Fibroblast of peridontal ligament (primary cell): ENCODE results near the gene ATP2A3.

Experiments
- DNase-seq: peaks from one replicate; pipeline ENCODE4 v3.0.0-alpha.2; 2010; ENCODE audit errors: extremely low read depth

ATP2A3 gene

DNA sequence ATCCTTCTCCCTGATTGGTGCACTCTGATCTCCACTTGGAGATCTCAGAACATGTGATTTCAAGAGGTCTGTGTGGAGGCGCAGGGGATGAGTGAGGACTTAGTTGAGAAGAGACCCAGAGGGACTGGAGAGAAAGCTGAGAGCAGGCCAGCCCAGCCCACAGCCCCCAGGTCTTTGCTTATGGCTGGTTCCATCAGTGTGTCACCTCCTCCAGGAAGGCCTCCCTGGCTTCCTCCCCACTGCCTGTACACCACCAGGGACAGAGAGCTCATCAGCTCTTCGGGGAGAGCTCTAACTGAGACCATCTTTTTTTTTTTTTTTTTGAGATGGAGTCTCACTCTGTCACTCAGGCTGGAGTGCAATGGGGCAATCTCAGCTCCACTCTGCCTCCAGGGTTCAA, 51.4 kb downstream of the ATP2A3 start:
- no peak for DNase-seq

- no peak for DNase-seq
Measured at GRCh38 chr17:3911271-3912053, 52.8 kb downstream of the ATP2A3 start.

GRCh38 chr17:3910420-3911270, 53.6 kb downstream of the ATP2A3 start:
- DNase-seq: no peak

GRCh38 chr17:3909257-3909656, 55.0 kb downstream of the ATP2A3 start:
- DNase-seq: no peak

GRCh38 chr17:3907483-3908216, 56.6 kb downstream of the ATP2A3 start:
- DNase-seq: no peak

- DNase-seq: no peak
Measured at GRCh38 chr17:3906881-3907280, 57.4 kb downstream of the ATP2A3 start.

- no peak for DNase-seq
Measured at GRCh38 chr17:3905017-3905520, 59.2 kb downstream of the ATP2A3 start.

DNA sequence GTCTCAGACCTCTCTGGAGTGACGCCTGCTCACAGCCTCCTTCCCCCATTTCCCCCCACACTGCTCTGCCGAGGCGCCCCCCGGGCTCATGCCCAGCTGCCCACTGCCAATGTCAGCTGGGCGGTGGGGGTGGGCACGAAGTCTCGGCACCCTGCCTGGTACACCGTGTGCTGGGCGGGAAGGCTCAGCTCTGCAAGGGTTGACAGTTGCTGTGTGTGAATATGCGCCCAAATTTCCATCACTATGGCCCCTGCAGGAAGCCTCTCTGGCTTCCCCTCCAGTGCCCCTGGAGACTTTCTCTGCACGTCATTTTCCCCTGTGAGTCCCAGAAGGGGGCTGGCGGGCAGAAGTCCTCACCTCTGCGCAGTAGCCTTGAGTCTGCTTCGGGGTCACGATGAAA, 59.7 kb downstream of the ATP2A3 start:
- no peak for DNase-seq

GRCh38 chr17:3903881-3904290, 60.4 kb downstream of the ATP2A3 start:
- no peak for DNase-seq

DNA sequence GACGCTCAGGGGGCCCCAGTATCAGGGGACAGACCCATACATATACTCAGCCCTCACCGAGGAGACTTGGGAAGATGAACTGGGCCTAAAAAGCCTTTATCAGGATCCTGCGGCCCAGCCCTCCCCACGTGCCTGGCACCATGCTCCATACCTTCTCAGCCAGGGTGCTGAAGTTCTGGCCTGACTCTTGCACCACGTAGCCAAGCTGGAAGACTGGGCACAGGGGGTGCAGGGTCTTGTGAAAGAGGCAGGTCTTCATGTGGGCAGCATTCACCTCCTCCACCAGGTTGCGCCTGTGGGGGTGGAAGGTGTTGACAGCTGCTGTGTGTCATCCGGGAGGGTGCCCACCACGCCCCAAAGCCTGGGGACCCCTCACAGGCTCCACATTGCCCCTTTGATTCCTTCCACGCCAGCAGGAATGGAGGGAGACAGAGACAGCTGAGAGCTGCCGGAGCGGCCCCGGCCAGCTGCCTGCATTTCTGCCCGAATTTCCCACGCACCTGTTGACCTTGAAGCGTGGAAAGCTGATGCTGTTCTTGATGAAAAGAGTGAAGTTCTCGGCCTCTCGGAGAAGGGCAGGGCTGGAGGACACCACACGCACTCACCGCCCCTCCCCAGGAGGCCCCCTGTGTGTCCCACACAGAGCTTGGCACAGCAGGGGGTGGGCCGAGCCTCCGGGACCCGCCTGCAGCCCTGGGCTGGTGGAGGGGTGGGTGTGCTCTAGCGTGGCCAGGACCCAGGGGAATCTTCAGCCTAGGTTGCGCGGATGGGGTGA, 61.0 kb downstream of the ATP2A3 start:
- no peak for DNase-seq

DNA sequence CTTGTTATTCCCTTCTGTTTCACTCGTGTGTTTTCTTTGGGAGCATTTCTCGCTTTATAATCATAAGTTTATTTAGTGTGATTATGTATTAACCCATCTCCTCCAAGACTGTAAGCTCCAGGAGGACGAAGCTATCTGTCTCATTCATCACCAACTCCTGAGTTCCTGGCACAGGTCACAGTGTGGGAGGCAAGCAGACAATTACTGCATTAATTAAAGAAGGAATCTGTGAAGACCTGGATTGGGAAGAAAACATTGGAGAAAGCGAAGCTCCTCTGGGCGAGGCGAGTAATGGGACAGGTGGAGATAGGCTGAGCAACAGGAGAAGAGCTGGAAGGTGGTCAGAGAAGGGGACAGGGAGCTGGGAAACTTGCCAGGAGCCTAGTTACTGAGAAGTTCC, 63.6 kb downstream of the ATP2A3 start:
- DNase-seq: no peak

DNA sequence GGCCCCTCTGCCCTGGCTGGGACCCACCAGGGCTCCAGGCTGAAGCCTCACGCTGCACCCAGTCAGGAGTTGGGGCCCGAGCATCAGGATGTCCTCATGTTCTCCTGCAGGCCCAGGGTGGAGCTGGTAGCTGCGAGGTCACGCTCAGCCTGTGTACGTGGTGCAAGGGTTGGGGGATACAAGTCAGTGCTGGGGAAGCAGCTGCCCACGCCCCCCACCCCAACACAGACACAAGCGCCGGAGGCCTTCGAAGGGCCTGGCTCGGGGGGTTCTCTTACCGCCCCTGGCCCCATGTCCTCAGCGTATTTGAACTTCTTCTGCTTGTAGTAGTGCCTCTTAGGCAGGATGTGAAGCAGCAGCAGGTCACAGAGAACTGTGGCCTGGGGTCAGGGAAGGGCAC, 66.5 kb downstream of the ATP2A3 start:
- DNase-seq: no peak

GRCh38 chr17:3896968-3897235, 67.3 kb downstream of the ATP2A3 start:
- DNase-seq: no peak

DNA sequence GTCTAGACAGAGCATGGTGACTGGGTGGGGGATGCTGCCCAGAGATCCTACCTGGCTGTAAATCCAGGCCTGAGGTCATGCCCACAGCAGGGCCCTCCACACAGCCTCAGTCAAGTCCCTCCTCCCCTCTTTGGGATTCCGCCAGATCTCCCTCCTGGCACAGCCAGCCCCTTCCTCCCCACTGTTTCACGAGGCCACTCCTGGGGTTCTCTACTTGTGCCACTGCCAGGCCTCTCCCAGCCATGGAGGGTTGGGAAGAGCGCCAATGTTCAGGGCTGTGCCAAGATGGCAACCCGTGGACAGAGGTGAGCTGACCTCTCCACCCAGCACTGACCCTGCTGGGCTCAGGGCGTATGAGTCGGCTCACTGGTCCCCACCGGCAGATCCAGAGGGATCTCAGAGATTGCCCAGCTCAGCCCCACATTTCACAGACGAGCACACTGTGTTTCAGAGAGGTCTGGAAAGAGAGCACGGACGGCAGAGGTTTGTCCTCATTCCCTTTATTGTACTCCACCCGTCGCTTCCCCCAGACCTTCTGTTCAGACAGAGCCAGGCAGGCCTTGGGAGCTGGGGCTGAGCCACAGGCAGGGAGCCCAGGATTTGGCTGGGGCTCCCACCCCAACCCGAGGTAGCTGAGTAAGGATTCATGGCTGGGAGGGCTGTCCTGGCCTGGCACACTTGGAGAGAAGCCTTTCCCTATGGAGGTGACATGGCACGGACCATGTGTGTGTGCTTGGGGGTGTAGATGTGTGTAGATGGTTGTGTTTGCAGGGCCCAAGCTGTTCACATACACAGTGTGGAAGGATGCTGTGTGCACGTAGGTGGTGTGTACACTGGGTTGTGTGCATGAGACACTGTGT, 67.9 kb downstream of the ATP2A3 start:
- DNase-seq: no peak

GRCh38 chr17:3895354-3895753, 68.9 kb downstream of the ATP2A3 start:
- no peak for DNase-seq

- DNase-seq: peak; percentile 26
Measured at GRCh38 chr17:3894911-3895343, 69.3 kb downstream of the ATP2A3 start.

DNA sequence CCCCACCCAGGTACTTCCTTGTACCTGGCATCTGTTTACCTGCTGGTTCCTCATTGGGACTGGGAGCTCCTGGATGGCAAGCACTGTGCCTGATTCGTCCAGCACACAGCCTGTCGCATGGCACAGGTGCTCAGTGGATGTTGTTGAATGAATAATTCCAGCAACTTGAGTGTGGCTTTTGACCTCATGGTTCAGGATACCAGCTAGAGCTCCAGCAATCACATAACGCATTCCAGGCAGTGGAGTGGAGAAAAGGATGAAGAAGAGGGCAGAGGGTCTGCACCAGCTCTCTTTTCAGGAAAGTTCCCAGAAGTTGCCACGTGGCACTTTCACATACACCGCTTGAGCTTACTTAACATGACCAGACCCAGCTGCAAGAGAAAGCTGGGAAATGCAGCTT, 70.0 kb downstream of the ATP2A3 start:
- no peak for DNase-seq

- no peak for DNase-seq
Measured at GRCh38 chr17:3893720-3894116, 70.5 kb downstream of the ATP2A3 start.

DNA sequence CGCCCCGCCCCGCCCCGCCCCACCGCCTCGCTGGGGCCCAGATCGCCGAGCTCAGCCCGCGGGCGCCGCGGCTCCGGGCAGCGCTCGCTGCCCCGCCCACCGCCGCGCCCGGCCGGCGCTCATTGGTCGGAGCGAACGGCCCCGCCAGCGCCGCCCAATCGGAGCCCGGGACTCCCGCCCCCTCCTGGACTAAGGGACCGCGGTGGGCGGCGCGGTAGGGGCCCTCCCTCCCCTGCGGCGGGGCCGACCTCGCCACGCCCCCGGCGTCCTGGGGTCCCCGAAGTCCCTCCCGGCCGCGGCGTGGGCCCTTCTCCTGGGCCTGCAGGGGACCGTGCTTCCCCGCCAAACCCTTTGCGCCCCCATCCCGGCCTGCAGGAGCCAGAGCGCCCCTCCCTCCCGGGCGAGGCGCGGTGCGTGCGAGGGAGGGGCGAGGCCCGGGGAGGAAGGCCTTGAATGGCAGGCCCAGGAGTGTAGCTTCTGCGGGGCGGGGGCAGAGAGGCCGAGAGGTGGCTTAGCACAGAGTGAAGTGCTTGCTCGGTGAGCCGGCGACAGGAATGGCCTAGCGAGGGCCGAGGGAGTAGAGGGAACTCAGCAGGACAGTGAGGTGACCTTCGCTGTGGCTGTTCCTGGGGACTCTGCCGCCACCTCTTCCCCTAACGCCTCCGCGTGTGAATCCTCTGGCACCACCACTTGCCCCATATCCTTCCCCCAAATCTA, 71.1 kb downstream of the ATP2A3 start, which contains the start of gene CAMKK1:
CAMKK1 (minus strand) TSS at position 51 of the 717 bp plus-strand sequence. CDS start 7,366 bp downstream, outside the sequence.
- peak; percentile 52 for DNase-seq
